Endothelial cell of umbilical vein (primary cell): Measurements from ENCODE around the gene GADD45A. TPM values are rescaled to one million over a fixed set of nuclear protein-coding genes. Genes with fewer than 3 reads are reported as not detected.

ENCODE experiments used
- BruUV-seq: library from RNA; stranded (reverse); fragments of 400-500 nt; replicated peaks from 2 replicates; lab custom pipeline; 2021; lab: Mats Ljungman, UMichigan
- CTCF ChIA-PET: fragments of 300-600, 350-600 bp; sonication (Branson Sonifier 250); formaldehyde crosslinking; loops from one replicate; lab custom pipeline; 2021; ENCODE audit warnings: antibody characterized with exemption, inconsistent platforms; lab: Charles Lee
- POLR2A ChIA-PET: fragments of 300-600, 350-600 bp; sonication (Branson Sonifier 250); formaldehyde crosslinking; loops from one replicate; lab custom pipeline; 2021; ENCODE audit warnings: antibody characterized with exemption, inconsistent platforms; lab: Charles Lee
- DNase-seq: peaks from one replicate; pipeline ENCODE4 v3.0.0-alpha.2; 2011; ENCODE audit warnings: low read depth, low spot score
- FAIRE-seq: peaks from 2 replicates; lab custom pipeline; 2011; peaks lifted over from hg19 to GRCh38; lab: Jason Lieb, UNC
- H2AFZ ChIP-seq: 2 replicates; pipeline ENCODE4 v1.6.0; 2012; ENCODE audit warnings: low read depth, low read length, control low read depth, inconsistent platforms
- H3K27ac ChIP-seq: 2 replicates; pipeline ENCODE4 v1.5.1; 2011; ENCODE audit warnings: low read depth, mild to moderate bottlenecking, control low read depth, low read length, moderate library complexity; ENCODE audit not compliant: insufficient read depth
- H3K27me3 ChIP-seq, 2 experiments: 2 replicates each; pipeline versions ENCODE4 v1.6.0 to v1.6.1; 2011; ENCODE audit warnings: low read length in 2 of 2, mixed read lengths in 1 of 2; ENCODE audit not compliant: control insufficient read depth in 2 of 2, insufficient read depth in 2 of 2
- H3K36me3 ChIP-seq, 2 experiments: 2 replicates in 1 of 2; 3 replicates in 1 of 2; pipeline ENCODE4 v1.5.1; 2011; ENCODE audit warnings: low read length in 2 of 2, mild to moderate bottlenecking in 1 of 2, moderate library complexity in 1 of 2; ENCODE audit not compliant: control insufficient read depth in 2 of 2, insufficient read depth in 2 of 2; ENCODE audit errors: extremely low read depth in 1 of 2
- H3K4me1 ChIP-seq: 3 replicates; pipeline ENCODE4 v1.5.1; 2011; ENCODE audit warnings: mild to moderate bottlenecking, low read length; ENCODE audit not compliant: control insufficient read depth, insufficient read depth; ENCODE audit errors: extremely low read depth
- H3K4me2 ChIP-seq: 2 replicates; pipeline ENCODE4 v1.6.1; 2011; ENCODE audit warnings: low read length, control low read depth, mixed read lengths; ENCODE audit not compliant: insufficient read depth
- H3K4me3 ChIP-seq, 3 experiments: fragments of 200-600 bp in 1 of 3; sonication (generic), shearing (Covaris generic) in 1 of 3; replicated peaks in 1 of 3; 2 replicates each; pipeline ENCODE4 v1.5.1; 2011 to 2016; ENCODE audit warnings: control low read depth in 3 of 3, low read length in 3 of 3, mild to moderate bottlenecking in 2 of 3, inconsistent platforms in 1 of 3, low read depth in 1 of 3, moderate library complexity in 1 of 3; ENCODE audit not compliant: insufficient read depth in 1 of 3
- H3K79me2 ChIP-seq: 2 replicates; pipeline ENCODE4 v1.6.0; 2012; ENCODE audit warnings: low read length, inconsistent platforms; ENCODE audit not compliant: control insufficient read depth, insufficient read depth
- H3K9ac ChIP-seq: replicated peaks from 2 replicates; pipeline ENCODE3; 2011; ENCODE audit warnings: low read length, control low read depth; ENCODE audit not compliant: insufficient read depth; ENCODE audit errors: extremely low read depth
- H3K9me1 ChIP-seq: replicated peaks from 3 replicates; pipeline ENCODE4 v1.6.0; 2011; ENCODE audit warnings: mild to moderate bottlenecking, low read length; ENCODE audit not compliant: control insufficient read depth, insufficient read depth; ENCODE audit errors: extremely low read depth
- H3K9me3 ChIP-seq: replicated peaks from 2 replicates; pipeline ENCODE4 v1.5.1; 2012; ENCODE audit warnings: low read length, inconsistent platforms; ENCODE audit not compliant: control insufficient read depth, insufficient read depth
- H4K20me1 ChIP-seq: replicated peaks from 2 replicates; pipeline ENCODE3; 2011; ENCODE audit warnings: mild to moderate bottlenecking, low read length; ENCODE audit not compliant: control insufficient read depth, insufficient read depth; ENCODE audit errors: extremely low read depth
- CTCF ChIP-seq, 2 donors: IDR thresholded peaks; 1 replicate in 1 of 2; 2 replicates in 1 of 2; pipeline ENCODE4 v1.5.1; 2011; ENCODE audit warnings: low read length in 2 of 2, mild to moderate bottlenecking in 2 of 2, moderate library complexity in 2 of 2, control low read depth in 1 of 2, inconsistent platforms in 1 of 2, low read depth in 1 of 2; ENCODE audit not compliant: insufficient read depth in 1 of 2; ENCODE audit errors: extremely low read depth in 1 of 2
- EZH2 ChIP-seq: IDR thresholded peaks from 2 replicates; pipeline ENCODE4 v1.6.1; 2012; ENCODE audit warnings: borderline replicate concordance, low read depth, mild to moderate bottlenecking, moderate library complexity, low read length, inconsistent platforms; ENCODE audit not compliant: severe bottlenecking
- FOS ChIP-seq: IDR thresholded peaks from 2 replicates; pipeline ENCODE4 v1.6.1; 2011; ENCODE audit warnings: mild to moderate bottlenecking, low read length, moderate library complexity, borderline replicate concordance; ENCODE audit not compliant: insufficient read depth
- GATA2 ChIP-seq: IDR thresholded peaks from 2 replicates; pipeline ENCODE4 v1.7.0; 2011; ENCODE audit warnings: low read depth, mild to moderate bottlenecking, moderate library complexity, mixed read lengths, low read length; ENCODE audit not compliant: insufficient read length, insufficient read depth
- JUN ChIP-seq: IDR thresholded peaks from 2 replicates; pipeline ENCODE4 v1.6.1; 2011; ENCODE audit warnings: borderline replicate concordance, low read depth; ENCODE audit not compliant: insufficient read length, insufficient read depth
- MAX ChIP-seq: IDR thresholded peaks from 2 replicates; pipeline ENCODE4 v1.6.1; 2011; ENCODE audit not compliant: insufficient read depth, insufficient read length
- POLR2A ChIP-seq: IDR thresholded peaks from 2 replicates; pipeline ENCODE4 v1.6.1; 2012; ENCODE audit warnings: low read depth, mild to moderate bottlenecking, control low read depth, low read length
- dilution Hi-C: fragments of 300-500 bp; cut with MboI; formaldehyde crosslinking; loops from one replicate; pipeline ENCODE4 v1.15.0; 2019; ENCODE audit warnings: low sequenced_read_pairs; ENCODE audit not compliant: extremely low pct_ligation_motif_present
- intact Hi-C: fragments of 100-400 bp; cut with micrococcal nuclease; formaldehyde crosslinking; loops from one replicate; pipeline ENCODE4 v1.10.0; 2022
- polyA plus RNA-seq, 4 experiments: library from polyadenylated mRNA; depleted of rRNA in 3 of 4; stranded (reverse) in 3 of 4; unstranded in 1 of 4; fragments of >200 nt; gene quantifications; 2 replicates each; pipeline versions ENCODE4 v1.2.1 to v1.2.3, GENCODE V29; 2011 to 2012; ENCODE audit warnings: missing spikeins in 1 of 4
- total RNA-seq: library from RNA; stranded (reverse); gene quantifications from 2 replicates; pipeline ENCODE4 v1.2.3, GENCODE V29; 2021

Gene GADD45A
- total and polyA plus RNA-seq, 2 donors (not counting 3 experiments of a cell fraction or from before 2014, with no cell fraction given): 77.4 to 87.6 TPM

- H3K9me1 ChIP-seq: no peaks in the 10 kb centered on the region
- no peak overlapping the region for H2AFZ ChIP-seq
- no peaks in the 10 kb centered on the region for H3K79me2 ChIP-seq
- no peak overlapping the region for H3K27ac ChIP-seq
- H3K4me2 ChIP-seq: no peak overlapping the region
- BruUV-seq: no TSS peak
- H3K27me3 ChIP-seq: no peaks in the 10 kb centered on the region
- H4K20me1 ChIP-seq: no peaks in the 10 kb centered on the region
- no peaks in the 10 kb centered on the region for H3K9me3 ChIP-seq
- CTCF ChIA-PET: interaction anchor here (0.9 to 1.2 kb wide), 2 partner anchors 44 to 121 kb away, joined by 3 to 4 read pairs; no protein-coding TSS in a partner anchor
- H3K36me3 ChIP-seq: no peaks in the 10 kb centered on the region
- H3K9ac ChIP-seq: no peak overlapping the region
- DNase-seq: no peak
- no peak overlapping the region for H3K4me3 ChIP-seq
- dilution Hi-C loops (no loop called here), intact Hi-C loops (no loop called here)
- POLR2A ChIA-PET: no interaction called here
- no peak for FAIRE-seq
- peaks cover 3% of the 10 kb centered on the region for H3K4me1 ChIP-seq
- TF ChIP-seq POLR2A (no peak), MAX (no peak), JUN (no peak), CTCF (IDR thresholded peaks at IDR 0.05; ENCODE audit: extremely low read depth in 1 of 2, insufficient read depth in 1 of 2, low read depth in 1 of 2, low read length in 2 of 2) (no peak), FOS (no peak), EZH2 (no peak), GATA2 (no peak)
Measured at GRCh38 chr1:67639361-67639760, 45.6 kb upstream of the GADD45A start.
